NCI-H2029 (cell line): ENCODE results near the gene PGD.
"Not testable (repeated sequence)": the region's sequence is repeated elsewhere in the genome, so short reads cannot be mapped to it uniquely, and the experiment has no call there.

Source experiments
- DNase-seq: peaks from one replicate; lab custom pipeline; 2025; lab: John Stamatoyannopoulos, UW

PGD gene

GRCh38 chr1:10437052-10437451 is 38.2 kb downstream of the PGD start:
- no peak for DNase-seq

GRCh38 chr1:10438677-10439163 is 39.9 kb downstream of the PGD start:
- peak; percentile 27 for DNase-seq

DNA sequence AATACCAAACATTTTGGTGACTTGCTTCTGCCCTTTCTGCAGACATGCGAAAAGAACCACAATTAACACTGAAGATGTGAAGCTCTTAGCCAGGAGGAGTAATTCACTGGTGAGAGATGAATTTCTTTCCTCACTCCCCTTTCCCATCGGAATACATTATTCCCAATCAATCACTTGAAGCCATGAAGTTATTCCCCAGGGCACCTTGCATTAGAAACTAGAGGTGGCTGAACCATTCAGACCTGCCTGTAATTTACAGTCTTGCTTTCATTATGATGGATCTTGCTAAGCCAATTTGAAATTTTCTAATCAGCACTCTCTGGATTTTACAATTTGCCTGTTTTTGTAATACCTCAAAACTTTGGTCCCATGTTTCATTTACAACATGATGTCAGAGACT is 41.4 kb downstream of the PGD start:
- no peak for DNase-seq

DNA sequence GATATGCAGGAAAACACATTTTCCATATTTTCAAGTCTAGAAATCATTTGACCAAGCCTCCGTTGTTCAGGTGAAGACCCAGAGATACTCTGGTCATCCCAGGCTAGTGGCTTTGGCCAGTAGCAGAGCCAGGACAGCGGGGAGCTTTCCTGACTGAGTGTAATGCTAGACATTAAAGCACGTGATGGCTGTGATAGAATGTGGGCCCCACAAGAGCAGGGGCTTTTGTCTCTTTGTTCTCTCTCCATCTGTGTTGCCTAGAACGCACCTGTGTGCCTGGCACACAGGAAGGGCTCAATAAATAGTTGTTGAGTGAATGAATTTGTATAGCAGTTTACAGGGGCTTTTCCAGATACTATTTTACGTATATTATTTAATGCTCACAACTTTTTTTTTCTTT is 41.9 kb downstream of the PGD start:
- no peak for DNase-seq

DNA sequence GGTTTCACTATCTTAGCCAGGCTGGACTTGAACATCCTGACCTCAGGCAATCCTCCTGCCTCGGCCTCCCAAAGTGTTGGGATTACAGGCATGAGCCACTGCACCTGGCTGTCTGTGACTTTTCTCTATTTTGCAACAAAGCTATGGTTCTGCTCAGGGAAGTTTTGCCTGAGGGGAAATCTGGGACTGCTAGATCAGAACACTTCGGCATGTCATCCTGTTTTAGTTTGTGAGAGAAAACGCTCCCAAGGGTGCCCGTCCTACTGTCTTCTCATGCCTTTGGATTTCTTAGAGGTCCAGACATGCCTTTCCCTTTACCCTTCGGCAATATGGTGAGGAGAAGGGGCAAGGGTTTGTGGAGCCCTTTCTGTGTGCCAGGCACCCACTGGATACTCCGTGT is 45.4 kb downstream of the PGD start:
- no peak for DNase-seq

DNA sequence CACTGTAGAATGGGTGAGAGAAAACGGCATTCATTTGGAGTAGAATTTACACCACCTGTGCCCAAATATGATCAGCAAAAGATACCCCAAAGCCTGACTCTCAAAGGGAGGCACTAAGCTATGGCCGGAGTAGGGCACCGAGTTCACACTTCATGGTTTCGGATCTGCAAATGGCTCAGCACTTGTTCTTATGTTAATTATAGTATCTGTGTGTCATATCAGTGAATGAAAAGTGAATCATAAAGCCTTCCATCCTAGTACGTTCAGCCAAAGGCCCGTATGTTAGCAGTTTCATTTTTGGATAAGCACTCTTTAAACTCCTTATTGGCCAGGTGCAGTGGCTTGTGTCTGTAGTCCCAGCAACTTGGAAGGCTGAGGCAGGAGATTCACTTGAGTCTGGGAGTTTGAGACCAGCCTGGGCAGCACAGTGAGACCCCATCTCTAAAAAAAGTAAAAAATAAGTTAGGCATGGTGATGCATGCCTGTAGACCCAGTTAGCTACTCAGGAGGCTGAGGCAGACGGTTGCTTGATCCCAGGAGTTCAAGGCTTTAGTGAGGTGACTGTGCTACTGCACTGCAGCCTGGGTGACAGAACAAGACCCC is 46.0 kb downstream of the PGD start:
- no peak for DNase-seq

DNA sequence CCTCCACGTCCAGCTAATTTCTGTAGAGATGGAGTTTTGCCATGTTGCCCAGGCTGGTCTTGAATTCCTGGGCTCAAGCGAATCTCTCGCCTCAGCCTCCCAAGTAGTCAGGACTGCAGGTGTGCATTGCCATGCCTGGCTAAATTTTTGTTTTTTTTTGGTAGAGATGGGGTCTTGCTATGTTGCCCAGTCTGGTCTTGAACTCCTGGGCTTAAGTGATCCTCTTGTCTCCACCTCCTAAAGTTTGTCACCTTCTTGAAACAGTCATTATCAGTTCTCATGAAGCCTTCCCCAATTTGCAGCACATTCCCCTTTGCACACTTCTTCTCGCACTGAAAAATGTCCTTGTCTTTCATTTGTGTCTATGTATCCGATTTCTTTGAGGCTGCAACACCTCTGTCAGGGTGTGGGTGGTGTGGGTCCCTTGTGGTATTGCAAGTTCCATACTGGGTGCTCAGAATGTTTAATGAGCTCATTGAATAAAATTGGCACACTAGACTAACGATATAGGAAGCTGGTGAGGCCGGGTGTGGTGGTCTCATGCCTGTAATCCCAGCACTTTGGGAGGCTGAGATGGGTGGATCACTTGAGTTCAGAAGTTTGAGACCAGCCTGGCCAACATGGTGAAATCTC is 48.0 kb downstream of the PGD start:
- DNase-seq, result no peak

DNA sequence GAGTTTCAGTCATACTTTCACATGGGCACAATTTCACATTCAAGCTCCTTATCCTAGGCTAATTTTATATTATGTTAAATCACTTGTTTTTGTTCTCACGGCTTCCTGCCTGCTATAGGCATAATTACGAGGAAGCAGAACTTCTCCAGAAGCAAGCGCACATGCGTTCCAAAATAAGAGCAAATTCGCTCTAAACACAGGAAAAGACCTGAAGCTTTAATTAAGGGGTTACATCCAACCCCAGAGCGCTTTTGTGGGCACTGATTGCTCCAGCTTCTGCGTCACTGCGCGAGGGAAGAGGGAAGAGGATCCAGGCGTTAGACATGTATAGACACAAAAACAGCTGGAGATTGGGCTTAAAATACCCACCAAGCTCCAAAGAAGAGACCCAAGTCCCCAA is 50.9 kb downstream of the PGD start, which contains the start of gene CORT:
TSS of gene CORT (plus strand) at position 281 of the 400 bp plus-strand sequence. CDS start 193 bp downstream, outside the sequence.
- DNase-seq, result no peak

- DNase-seq, result no peak
Observed at GRCh38 chr1:10450156-10450814, 51.4 kb downstream of the PGD start.

DNA sequence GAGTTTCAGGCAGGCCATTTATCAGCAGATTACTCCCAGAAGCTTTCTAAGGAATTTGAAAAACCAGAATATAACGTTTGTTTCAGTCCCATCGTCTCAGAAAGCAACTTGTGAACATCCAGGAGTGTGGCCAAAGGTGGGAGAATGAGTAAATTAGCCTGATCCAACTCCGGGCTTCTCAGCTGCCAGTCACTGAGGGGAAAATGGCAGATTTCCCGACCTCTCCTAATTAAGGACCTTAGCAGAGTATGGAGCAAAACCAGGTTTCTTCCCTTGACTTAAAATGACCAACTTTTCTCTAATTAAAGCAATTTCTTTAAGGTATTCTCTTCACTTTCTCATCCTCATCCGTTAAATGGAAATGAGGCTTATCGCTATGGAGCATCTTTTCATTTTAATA is 52.0 kb downstream of the PGD start:
- no peak for DNase-seq

DNA sequence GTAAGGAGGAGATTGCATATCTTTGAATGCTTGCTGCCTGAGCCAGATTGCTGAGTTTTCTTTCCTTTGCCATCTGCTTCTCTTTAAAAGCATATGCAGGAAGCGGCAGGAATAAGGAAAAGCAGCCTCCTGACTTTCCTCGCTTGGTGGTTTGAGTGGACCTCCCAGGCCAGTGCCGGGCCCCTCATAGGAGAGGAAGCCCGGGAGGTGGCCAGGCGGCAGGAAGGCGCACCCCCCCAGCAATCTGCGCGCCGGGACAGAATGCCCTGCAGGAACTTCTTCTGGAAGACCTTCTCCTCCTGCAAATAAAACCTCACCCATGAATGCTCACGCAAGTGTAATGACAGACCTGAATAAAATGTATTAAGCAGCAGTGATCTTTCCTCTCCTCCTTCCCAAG is 52.4 kb downstream of the PGD start:
- DNase-seq, result no peak

GRCh38 chr1:10456048-10456447 is 57.2 kb downstream of the PGD start:
- no peak for DNase-seq

DNA sequence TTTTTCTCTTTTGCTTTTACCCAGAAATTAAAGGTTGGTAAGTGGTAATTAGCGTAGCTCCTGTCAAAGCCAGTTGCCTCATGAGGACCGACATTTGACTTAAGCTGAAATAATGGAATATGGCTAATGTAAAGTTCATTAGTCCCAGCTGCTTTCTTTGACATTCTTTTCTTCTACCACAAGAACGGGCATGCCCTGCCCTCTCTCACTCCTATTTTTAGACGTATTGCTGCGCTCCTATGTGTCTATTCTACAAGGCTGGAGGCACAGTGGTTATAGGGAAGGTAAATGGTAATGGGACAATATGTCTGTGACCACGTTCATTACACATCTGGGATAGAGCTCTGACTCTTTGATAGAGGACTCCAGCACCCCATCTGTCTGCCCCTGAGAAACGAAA is 57.8 kb downstream of the PGD start:
- no peak for DNase-seq

DNA sequence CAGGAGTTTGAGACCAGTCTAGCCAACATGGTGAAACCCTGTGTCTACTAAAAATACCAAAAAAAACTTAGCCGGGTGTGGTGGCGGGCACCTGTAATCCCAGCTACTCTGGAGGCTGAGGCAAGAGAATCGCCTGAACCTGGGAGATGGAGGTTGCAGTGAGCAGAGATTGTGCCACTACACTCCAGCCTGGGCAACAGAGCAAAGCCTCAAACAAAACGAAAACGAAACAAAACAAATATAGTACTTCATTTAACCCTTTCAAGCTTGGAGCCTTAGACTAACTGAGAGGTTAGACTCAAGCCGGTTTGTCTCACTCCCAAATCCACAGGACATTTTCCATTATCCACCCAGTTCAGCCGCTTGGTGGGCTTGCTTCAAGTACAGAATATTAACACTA is 58.6 kb downstream of the PGD start:
- DNase-seq, result not testable (repeated sequence)

- no peak for DNase-seq
Observed at GRCh38 chr1:10457875-10458274, 59.0 kb downstream of the PGD start.

GRCh38 chr1:10459184-10459583 is 60.3 kb downstream of the PGD start:
- no peak for DNase-seq

GRCh38 chr1:10467078-10467477 is 68.2 kb downstream of the PGD start:
- DNase-seq, result no peak

DNA sequence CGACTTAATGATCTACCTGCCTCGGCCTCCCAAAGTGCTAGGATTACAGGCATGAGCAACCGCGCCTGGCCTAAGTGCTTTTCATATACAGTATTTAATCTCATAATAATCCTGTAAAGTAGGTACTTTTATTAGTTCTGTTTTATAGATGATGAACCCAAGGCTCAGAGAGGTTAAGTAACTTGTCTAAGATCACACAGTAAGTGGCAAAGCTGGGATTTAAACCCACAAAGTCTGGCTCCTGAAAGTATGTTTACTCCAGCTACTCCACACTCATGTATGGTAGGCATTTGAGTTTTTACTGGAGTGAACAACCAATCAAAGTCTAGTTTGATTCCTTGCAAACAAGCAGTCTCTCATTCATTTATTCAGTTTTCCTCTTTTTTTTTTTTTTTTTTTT is 71.2 kb downstream of the PGD start:
- DNase-seq, result no peak
